PC-3 (cell line): ENCODE data around the gene CAPG. TPM values are rescaled to one million over a fixed set of nuclear protein-coding genes. Genes with fewer than 3 reads are reported as not detected.

ENCODE experiments used
- ATAC-seq: fragments of 200-7000 bp; cut with Tn5 transposase; 2 replicates; pipeline ENCODE4 v1.9.1; 2020; ENCODE audit warnings: mild to moderate bottlenecking, moderate library complexity
- BruUV-seq: library from RNA; stranded (reverse); fragments of 400-500 nt; replicated peaks from 2 replicates; lab custom pipeline; 2021; lab: Mats Ljungman, UMichigan
- CTCF ChIA-PET: fragments of 300-600 bp; sonication (Branson Sonifier 250); formaldehyde crosslinking; loops from one replicate; lab custom pipeline; 2022; ENCODE audit warnings: antibody characterized with exemption; lab: Charles Lee
- POLR2A ChIA-PET: fragments of 300-600 bp; sonication (Branson Sonifier 250); formaldehyde crosslinking; loops from one replicate; lab custom pipeline; 2022; ENCODE audit warnings: antibody characterized with exemption; ENCODE audit not compliant: unreplicated experiment; lab: Charles Lee
- DNase-seq: peaks from one replicate; pipeline ENCODE4 v3.0.0-alpha.2; 2015
- H2AFZ ChIP-seq: fragments of 300-600 bp; sonication (generic); 2 replicates; pipeline ENCODE4 v1.6.0; 2016; ENCODE audit warnings: antibody characterized with exemption, low read length
- H3F3A ChIP-seq: fragments of 300-600 bp; sonication (generic); one replicate; pipeline ENCODE4 v1.6.0; 2017; ENCODE audit warnings: antibody characterized with exemption, low read length, control low read depth, mild to moderate bottlenecking; ENCODE audit not compliant: unreplicated experiment
- H3K27ac ChIP-seq: fragments of 300-600 bp; sonication (generic); 2 replicates; pipeline ENCODE4 v1.5.1; 2016; ENCODE audit warnings: mild to moderate bottlenecking, low read length
- H3K27me3 ChIP-seq: fragments of 300-600 bp; sonication (generic); 2 replicates; pipeline ENCODE4 v1.6.1; 2016; ENCODE audit warnings: low read length, mixed read lengths
- H3K36me3 ChIP-seq: fragments of 300-600 bp; sonication (generic); 2 replicates; pipeline ENCODE4 v1.6.1; 2016; ENCODE audit warnings: low read depth, mixed run types, low read length, mixed read lengths
- H3K4me1 ChIP-seq: fragments of 300-600 bp; sonication (generic); 2 replicates; pipeline ENCODE4 v1.5.1; 2016; ENCODE audit warnings: low read length; ENCODE audit not compliant: insufficient read depth
- H3K4me2 ChIP-seq: fragments of 300-600 bp; sonication (generic); 2 replicates; pipeline ENCODE4 v1.6.0; 2016; ENCODE audit warnings: low read length
- H3K4me3 ChIP-seq: fragments of 300-600 bp; sonication (generic); 2 replicates; pipeline ENCODE4 v1.5.1; 2016; ENCODE audit warnings: mild to moderate bottlenecking, low read length, mixed read lengths
- H3K79me2 ChIP-seq: fragments of 300-600 bp; sonication (generic); 2 replicates; pipeline ENCODE4 v1.6.1; 2017; ENCODE audit warnings: low read length, mixed read lengths
- H3K9ac ChIP-seq: fragments of 300-600 bp; sonication (generic); 2 replicates; pipeline ENCODE4 v1.6.0; 2016; ENCODE audit warnings: mild to moderate bottlenecking, low read length
- H3K9me2 ChIP-seq: fragments of 300-600 bp; sonication (generic); replicated peaks from 2 replicates; pipeline ENCODE4 v1.6.1; 2016; ENCODE audit warnings: mixed run types, low read length, mixed read lengths
- H3K9me3 ChIP-seq: fragments of 300-600 bp; sonication (generic); 2 replicates; pipeline ENCODE4 v1.6.1; 2016; ENCODE audit warnings: low read length, mixed read lengths
- H4K20me1 ChIP-seq: fragments of 300-600 bp; sonication (generic); 2 replicates; pipeline ENCODE4 v1.6.1; 2016; ENCODE audit warnings: low read length, mixed read lengths
- EZH2 ChIP-seq: fragments of 300-600 bp; sonication (generic); IDR thresholded peaks from one replicate; pipeline ENCODE4 v1.6.1; 2017; ENCODE audit warnings: antibody characterized with exemption, mild to moderate bottlenecking, low read length; ENCODE audit not compliant: unreplicated experiment
- EZH2phosphoT487 ChIP-seq: fragments of 300-600 bp; sonication (generic); IDR thresholded peaks from 2 replicates; pipeline ENCODE4 v1.6.1; 2018; ENCODE audit warnings: mild to moderate bottlenecking, antibody characterized with exemption, low read length, borderline replicate concordance
- intact Hi-C: fragments of 100-400 bp; cut with micrococcal nuclease; formaldehyde crosslinking; loops from 2 replicates; pipeline ENCODE4 v1.9.0; 2023
- total RNA-seq: library from RNA; depleted of rRNA; stranded (reverse); fragments of >200 nt; gene quantifications from 2 replicates; pipeline ENCODE4 v1.2.3, GENCODE V29; 2014
- TF ChIP-seq, protein P1 (sequence below): fragments of 300-600 bp; sonication (generic); conservative IDR thresholded peaks from 2 replicates; pipeline ENCODE4 v1.5.1; 2017; ENCODE audit warnings: antibody characterized with exemption, low read depth, mild to moderate bottlenecking, low read length

CAPG gene
- total RNA-seq, 1 experiment from 2014 or later = 221 TPM

DNA sequence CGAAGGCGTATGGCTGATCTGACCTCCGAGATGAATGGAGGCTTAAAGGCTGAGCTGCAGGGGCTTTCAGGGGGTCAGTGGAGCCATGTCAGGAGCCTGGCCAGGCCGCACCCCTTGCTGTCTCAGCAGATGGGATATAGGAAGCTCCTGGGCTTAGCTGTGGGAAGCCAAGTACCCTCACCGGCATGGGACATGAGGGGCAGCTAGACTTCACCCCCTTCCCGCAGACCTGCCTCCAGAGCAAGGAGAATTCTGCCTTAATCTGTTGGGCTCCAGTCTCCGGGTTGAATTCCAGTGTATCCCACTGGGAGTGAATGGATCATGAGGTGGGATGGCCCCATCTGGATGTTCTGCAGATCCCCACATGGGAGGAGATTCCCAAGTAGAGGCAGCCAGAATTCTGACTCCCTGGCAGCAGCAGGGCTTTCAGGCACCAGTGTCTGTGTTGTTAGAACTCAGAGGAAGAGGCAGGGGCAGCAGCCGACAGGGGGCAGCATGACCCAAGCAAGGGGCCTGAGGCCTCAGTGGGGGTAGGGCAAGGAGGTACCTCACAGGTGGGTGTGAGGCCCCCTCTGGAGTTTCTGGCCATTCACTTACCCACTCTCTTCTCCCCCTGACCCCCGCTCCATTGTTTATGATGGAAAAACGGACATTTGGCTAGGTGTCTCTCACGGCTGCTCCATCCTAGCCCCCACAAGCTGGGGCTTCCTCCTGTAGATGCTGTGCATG is 19.1 kb downstream of the CAPG start:
- H3K4me1 ChIP-seq = peaks cover 2% of the 10 kb centered on the region
- H3K27me3 ChIP-seq = no peaks in the 10 kb centered on the region
- H2AFZ ChIP-seq = no peak overlapping the region
- peak; percentile 66 for ATAC-seq
- H3K9me2 ChIP-seq = no peaks in the 10 kb centered on the region
- H3K27ac ChIP-seq = no peak overlapping the region
- peak; percentile 58 for DNase-seq
- peaks cover 19% of the 10 kb centered on the region; the same call in 1 of the 2 replicates for H3K36me3 ChIP-seq
- no peaks in the 10 kb centered on the region for H4K20me1 ChIP-seq
- H3K9me3 ChIP-seq = no peaks in the 10 kb centered on the region
- H3K4me3 ChIP-seq = no peak overlapping the region
- BruUV-seq = TSS peak; percentile 25
- H3F3A ChIP-seq = no peaks in the 10 kb centered on the region
- intact Hi-C loops = no loop called here
- ChIA-PET POLR2A (no interaction called here), CTCF (no interaction called here)
- H3K79me2 ChIP-seq = no peaks in the 10 kb centered on the region
- no peak overlapping the region for H3K4me2 ChIP-seq
- no peak overlapping the region for H3K9ac ChIP-seq
- no peak for TF ChIP-seq EZH2
- TF ChIP-seq, protein P1, sequence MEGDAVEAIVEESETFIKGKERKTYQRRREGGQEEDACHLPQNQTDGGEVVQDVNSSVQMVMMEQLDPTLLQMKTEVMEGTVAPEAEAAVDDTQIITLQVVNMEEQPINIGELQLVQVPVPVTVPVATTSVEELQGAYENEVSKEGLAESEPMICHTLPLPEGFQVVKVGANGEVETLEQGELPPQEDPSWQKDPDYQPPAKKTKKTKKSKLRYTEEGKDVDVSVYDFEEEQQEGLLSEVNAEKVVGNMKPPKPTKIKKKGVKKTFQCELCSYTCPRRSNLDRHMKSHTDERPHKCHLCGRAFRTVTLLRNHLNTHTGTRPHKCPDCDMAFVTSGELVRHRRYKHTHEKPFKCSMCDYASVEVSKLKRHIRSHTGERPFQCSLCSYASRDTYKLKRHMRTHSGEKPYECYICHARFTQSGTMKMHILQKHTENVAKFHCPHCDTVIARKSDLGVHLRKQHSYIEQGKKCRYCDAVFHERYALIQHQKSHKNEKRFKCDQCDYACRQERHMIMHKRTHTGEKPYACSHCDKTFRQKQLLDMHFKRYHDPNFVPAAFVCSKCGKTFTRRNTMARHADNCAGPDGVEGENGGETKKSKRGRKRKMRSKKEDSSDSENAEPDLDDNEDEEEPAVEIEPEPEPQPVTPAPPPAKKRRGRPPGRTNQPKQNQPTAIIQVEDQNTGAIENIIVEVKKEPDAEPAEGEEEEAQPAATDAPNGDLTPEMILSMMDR = peak; percentile 78
- no peak for TF ChIP-seq EZH2phosphoT487

DNA sequence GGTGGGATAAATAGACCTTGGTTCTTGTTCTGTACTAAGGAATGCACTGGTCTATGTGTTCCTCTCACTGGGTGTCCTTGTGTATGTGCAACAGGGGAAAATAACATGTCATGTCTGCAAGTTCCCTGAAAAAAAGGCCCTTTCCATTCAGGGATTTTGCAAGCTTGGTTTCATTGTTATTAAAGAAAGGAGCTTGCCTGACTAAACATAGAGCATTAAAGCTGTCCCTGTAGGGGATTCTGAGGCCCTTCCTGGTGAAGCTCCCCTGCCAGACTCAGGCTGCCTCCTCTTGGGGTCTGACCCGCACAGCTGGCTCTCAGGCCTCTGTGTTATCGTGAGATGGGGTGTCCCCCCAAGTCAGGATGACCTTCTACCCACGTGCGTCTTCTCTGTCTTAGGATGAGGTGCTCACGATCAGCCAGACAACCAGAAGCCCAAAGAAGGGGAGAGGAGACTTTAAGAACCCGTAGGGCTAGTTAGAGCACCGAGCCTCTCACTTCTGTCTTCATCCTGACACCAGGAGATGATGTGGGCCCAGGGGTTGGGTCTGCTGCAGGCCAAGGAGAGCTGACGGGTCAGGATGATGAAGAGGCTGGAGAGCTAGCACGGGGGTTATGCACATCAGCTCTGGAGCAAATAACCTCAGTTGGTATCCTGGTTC is 21.2 kb downstream of the CAPG start:
- CTCF ChIA-PET = no interaction called here
- ATAC-seq (no peak), DNase-seq (no peak)
- Histone ChIP-seq H3K9me2 (no peaks in the 10 kb centered on the region), H3K4me3 (no peak overlapping the region), H3K27me3 (no peaks in the 10 kb centered on the region), H3K9ac (no peak overlapping the region), H3K36me3 (peaks cover 16% of the 10 kb centered on the region; the same call in 1 of the 2 replicates), H3K27ac (no peak overlapping the region), H2AFZ (no peak overlapping the region), H3K9me3 (no peaks in the 10 kb centered on the region), H3F3A (no peaks in the 10 kb centered on the region), H3K79me2 (no peaks in the 10 kb centered on the region), H3K4me2 (no peak overlapping the region), H3K4me1 (no peaks in the 10 kb centered on the region; the same call in 1 of the 2 replicates), H4K20me1 (no peaks in the 10 kb centered on the region)
- POLR2A ChIA-PET = interaction anchor here (0.5 to 0.7 kb wide), 2 partner anchors 153 to 159 kb away, joined by 3 read pairs; no protein-coding TSS in a partner anchor
- intact Hi-C loops = no loop called here
- TF ChIP-seq, protein P1 = no peak
- TF ChIP-seq EZH2phosphoT487 (no peak), EZH2 (no peak)
- no TSS peak for BruUV-seq
